Smooth muscle cell (in vitro differentiated cells): ENCODE data around the gene ANTXRL. TPM values are rescaled to one million over a fixed set of nuclear protein-coding genes. Genes with fewer than 3 reads are reported as not detected.
A peak's percentile ranks its signal among the peaks of the same experiment; 100 is the strongest.
"Not testable (repeated sequence)": the region's sequence is repeated elsewhere in the genome, so short reads cannot be mapped to it uniquely, and the experiment has no call there.

ENCODE experiments used
- DNase-seq: peaks from one replicate; lab custom pipeline; 2025; ENCODE audit not compliant: unreplicated experiment; lab: John Stamatoyannopoulos, UW
- H2AFZ ChIP-seq: fragments of 200-600 bp; sonication (generic); 2 replicates; pipeline ENCODE4 v1.6.0; 2016; ENCODE audit warnings: antibody characterized with exemption, low read depth, mild to moderate bottlenecking
- H3F3A ChIP-seq: fragments of 200-600 bp; sonication (generic); 2 replicates; pipeline ENCODE4 v1.6.0; 2017; ENCODE audit warnings: antibody characterized with exemption, low read depth
- H3K27ac ChIP-seq: fragments of 200-600 bp; sonication (generic); 2 replicates; pipeline ENCODE4 v1.5.1; 2016; ENCODE audit warnings: low read depth, mild to moderate bottlenecking
- H3K27me3 ChIP-seq: fragments of 200-600 bp; sonication (generic); 2 replicates; pipeline ENCODE4 v1.6.1; 2016; ENCODE audit warnings: low read depth, mild to moderate bottlenecking
- H3K36me3 ChIP-seq: fragments of 200-600 bp; sonication (generic); 2 replicates; pipeline ENCODE4 v1.5.1; 2016; ENCODE audit warnings: low read depth
- H3K4me1 ChIP-seq: fragments of 200-600 bp; sonication (generic); 2 replicates; pipeline ENCODE4 v1.5.1; 2016; ENCODE audit warnings: low read depth
- H3K4me2 ChIP-seq: fragments of 200-600 bp; sonication (generic); 2 replicates; pipeline ENCODE4 v1.6.0; 2016; ENCODE audit warnings: mild to moderate bottlenecking
- H3K4me3 ChIP-seq: fragments of 200-600 bp; sonication (generic); 2 replicates; pipeline ENCODE4 v1.5.1; 2016; ENCODE audit warnings: mild to moderate bottlenecking
- H3K79me2 ChIP-seq: fragments of 200-600 bp; sonication (generic); 2 replicates; pipeline ENCODE4 v1.6.0; 2016; ENCODE audit warnings: low read depth, mild to moderate bottlenecking
- H3K9ac ChIP-seq: fragments of 200-600 bp; sonication (generic); 2 replicates; pipeline ENCODE4 v1.6.0; 2016; ENCODE audit warnings: low read depth
- H3K9me3 ChIP-seq: fragments of 200-600 bp; sonication (generic); replicated peaks from 2 replicates; pipeline ENCODE4 v1.5.1; 2016; ENCODE audit warnings: low read depth
- H4K20me1 ChIP-seq: fragments of 200-600 bp; sonication (generic); 2 replicates; pipeline ENCODE4 v1.6.0; 2016; ENCODE audit warnings: low read depth
- WGBS: methylation state at CpG from one replicate; pipeline ENCODE4 v1.1.7; 2016; ENCODE audit warnings: low lambda C conversion rate; 5-methylcytosine and 5-hydroxymethylcytosine counted together
- polyA plus RNA-seq: library from polyadenylated mRNA; unstranded; fragments of >200 nt; fragmentation: Nextera tagmentation; extraction: Ambion mirVana; gene quantifications from 2 replicates; pipeline ENCODE4 v1.2.1, GENCODE V29; 2016
- total RNA-seq: library from RNA; depleted of rRNA; stranded (reverse); fragments of >200 nt; gene quantifications from 2 replicates; pipeline ENCODE4 v1.2.3, GENCODE V29; 2014

The ANTXRL gene
- total and polyA plus RNA-seq, 2 experiments from 2014 or later, result not detected

DNA sequence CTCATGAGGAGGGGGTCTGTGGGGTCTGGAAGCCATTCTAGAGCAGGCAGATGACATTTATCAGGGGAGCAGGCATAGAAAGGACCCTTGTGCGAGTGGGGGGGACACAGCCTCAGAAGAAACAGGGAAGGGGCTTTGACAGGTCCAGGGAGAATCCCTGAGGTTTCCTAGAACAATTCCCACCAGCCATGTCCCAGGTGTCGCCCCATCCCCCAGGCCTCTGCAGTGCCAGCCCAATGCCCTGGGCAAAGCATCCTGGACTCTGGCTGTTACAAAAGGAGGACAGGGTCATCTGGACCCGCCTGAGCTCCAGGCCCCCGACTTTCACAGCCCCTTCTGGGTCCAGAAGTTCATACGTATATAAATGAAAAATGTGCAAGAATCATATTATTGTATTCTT, 80.4 kb downstream of the ANTXRL start:
- not testable (repeated sequence) for H3K79me2 ChIP-seq, H3K9ac ChIP-seq, DNase-seq, H4K20me1 ChIP-seq, H3K4me2 ChIP-seq, H3K27ac ChIP-seq, H3K9me3 ChIP-seq, H3K4me3 ChIP-seq, H3K4me1 ChIP-seq, H3K27me3 ChIP-seq, H3K36me3 ChIP-seq, H3F3A ChIP-seq, H2AFZ ChIP-seq
- no CpG with 5 or more reads among the region's 5 CpGs for WGBS

DNA sequence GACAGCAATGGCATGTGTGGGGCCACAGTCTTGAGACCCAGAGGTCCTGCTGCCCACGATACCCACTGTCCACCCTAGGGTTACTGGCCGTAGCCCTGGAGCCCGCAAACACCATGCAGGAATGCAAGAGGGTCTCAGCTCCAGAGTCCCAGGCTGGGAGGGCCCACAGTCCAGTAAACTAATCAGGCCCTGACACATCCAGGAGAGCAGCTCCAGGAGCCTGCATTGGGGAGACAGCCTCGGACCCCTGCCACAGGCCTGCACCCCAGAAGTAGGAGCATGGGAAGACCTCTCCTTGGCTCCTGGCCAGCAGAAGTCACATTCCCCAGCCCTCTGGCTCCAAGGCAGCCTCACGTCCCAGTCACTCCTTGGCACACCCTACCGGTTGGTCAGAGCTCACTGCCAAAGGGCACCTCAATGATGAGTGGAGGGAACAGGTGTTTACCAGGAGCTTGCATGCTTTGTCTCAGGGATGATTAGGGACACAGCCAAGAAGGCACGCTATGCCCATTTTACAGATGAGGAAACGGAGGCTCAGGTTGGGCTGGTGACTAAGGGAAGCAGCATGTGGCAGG, 81.0 kb downstream of the ANTXRL start:
- H3K4me1 ChIP-seq, H3F3A ChIP-seq, DNase-seq, H3K4me2 ChIP-seq, H4K20me1 ChIP-seq, H3K9ac ChIP-seq, H3K79me2 ChIP-seq, H3K36me3 ChIP-seq, H3K27ac ChIP-seq, H3K4me3 ChIP-seq, H2AFZ ChIP-seq, H3K27me3 ChIP-seq, H3K9me3 ChIP-seq: not testable (repeated sequence)
- WGBS, result 95% methylated on average over 5 of the region's 8 CpGs

- not testable (repeated sequence) for H2AFZ ChIP-seq, H3K36me3 ChIP-seq, DNase-seq, H3K79me2 ChIP-seq, H3K27ac ChIP-seq, H3K4me1 ChIP-seq, H3K27me3 ChIP-seq, H3K4me3 ChIP-seq, H3K9ac ChIP-seq, H4K20me1 ChIP-seq, H3K9me3 ChIP-seq, H3F3A ChIP-seq, H3K4me2 ChIP-seq
- 99% methylated on average over 9 of the region's 11 CpGs for WGBS
Measured at GRCh38 chr10:46368956-46369355, 82.2 kb downstream of the ANTXRL start.

GRCh38 chr10:46374410-46374809, 87.6 kb downstream of the ANTXRL start:
- not testable (repeated sequence) for H3K79me2 ChIP-seq, H3F3A ChIP-seq, H3K9me3 ChIP-seq, H3K4me3 ChIP-seq, DNase-seq, H4K20me1 ChIP-seq, H3K9ac ChIP-seq, H3K36me3 ChIP-seq, H3K4me2 ChIP-seq, H3K4me1 ChIP-seq, H2AFZ ChIP-seq, H3K27me3 ChIP-seq, H3K27ac ChIP-seq
- WGBS, result 33% methylated on average over 3 of the region's 3 CpGs

- H3K4me3 ChIP-seq, DNase-seq, H4K20me1 ChIP-seq, H3K36me3 ChIP-seq, H3K27me3 ChIP-seq, H3K79me2 ChIP-seq, H3F3A ChIP-seq, H2AFZ ChIP-seq, H3K9me3 ChIP-seq, H3K4me2 ChIP-seq, H3K9ac ChIP-seq, H3K4me1 ChIP-seq: not testable (repeated sequence)
- H3K27ac ChIP-seq, result peak within 1 kb of the TSS; percentile 42
- 40% methylated on average over 3 of the region's 11 CpGs for WGBS
Measured at GRCh38 chr10:46375406-46375805, 88.6 kb downstream of the ANTXRL start, which contains the start of gene ANXA8L1. Gene ANXA8L1 (plus strand): TSS chr10:46375776. CDS start chr10:46375852, 76 bp downstream.

- not testable (repeated sequence) for H3K27ac ChIP-seq, H3K27me3 ChIP-seq, H3K9me3 ChIP-seq, H2AFZ ChIP-seq, H3K36me3 ChIP-seq, H3K4me2 ChIP-seq, H3K79me2 ChIP-seq, H3K9ac ChIP-seq, DNase-seq, H3F3A ChIP-seq, H3K4me1 ChIP-seq, H3K4me3 ChIP-seq, H4K20me1 ChIP-seq
- no CpG with 5 or more reads among the region's 1 CpG for WGBS
Measured at GRCh38 chr10:46377022-46377421, 90.2 kb downstream of the ANTXRL start.

GRCh38 chr10:46377651-46378050, 90.9 kb downstream of the ANTXRL start:
- H3K9me3 ChIP-seq, H3K4me2 ChIP-seq, H3F3A ChIP-seq, H3K79me2 ChIP-seq, H3K4me3 ChIP-seq, H4K20me1 ChIP-seq, H3K27me3 ChIP-seq, H3K4me1 ChIP-seq, H3K36me3 ChIP-seq, H2AFZ ChIP-seq, H3K27ac ChIP-seq, H3K9ac ChIP-seq, DNase-seq: not testable (repeated sequence)
- no CpG with 5 or more reads among the region's 4 CpGs for WGBS

- not testable (repeated sequence) for H3K4me1 ChIP-seq, H3K9ac ChIP-seq, H3K79me2 ChIP-seq, H3K9me3 ChIP-seq, H3K4me3 ChIP-seq, H3K36me3 ChIP-seq, DNase-seq, H3K27ac ChIP-seq, H3K4me2 ChIP-seq, H3F3A ChIP-seq, H2AFZ ChIP-seq, H4K20me1 ChIP-seq, H3K27me3 ChIP-seq
- no CpG with 5 or more reads among the region's 8 CpGs for WGBS
Measured at GRCh38 chr10:46378108-46378507, 91.3 kb downstream of the ANTXRL start.
